GM19438 (cell line): Measurements from ENCODE around the gene ECPAS.
"Not testable (repeated sequence)": the region's sequence is repeated elsewhere in the genome, so short reads cannot be mapped to it uniquely, and the experiment has no call there.

Experiments used
- ATAC-seq: cut with Tn5 transposase; IDR thresholded peaks from one replicate; pipeline ENCODE4 v1.9.1; 2021; ENCODE audit warnings: low read depth; ENCODE audit not compliant: unreplicated experiment

Gene ECPAS, protein sequence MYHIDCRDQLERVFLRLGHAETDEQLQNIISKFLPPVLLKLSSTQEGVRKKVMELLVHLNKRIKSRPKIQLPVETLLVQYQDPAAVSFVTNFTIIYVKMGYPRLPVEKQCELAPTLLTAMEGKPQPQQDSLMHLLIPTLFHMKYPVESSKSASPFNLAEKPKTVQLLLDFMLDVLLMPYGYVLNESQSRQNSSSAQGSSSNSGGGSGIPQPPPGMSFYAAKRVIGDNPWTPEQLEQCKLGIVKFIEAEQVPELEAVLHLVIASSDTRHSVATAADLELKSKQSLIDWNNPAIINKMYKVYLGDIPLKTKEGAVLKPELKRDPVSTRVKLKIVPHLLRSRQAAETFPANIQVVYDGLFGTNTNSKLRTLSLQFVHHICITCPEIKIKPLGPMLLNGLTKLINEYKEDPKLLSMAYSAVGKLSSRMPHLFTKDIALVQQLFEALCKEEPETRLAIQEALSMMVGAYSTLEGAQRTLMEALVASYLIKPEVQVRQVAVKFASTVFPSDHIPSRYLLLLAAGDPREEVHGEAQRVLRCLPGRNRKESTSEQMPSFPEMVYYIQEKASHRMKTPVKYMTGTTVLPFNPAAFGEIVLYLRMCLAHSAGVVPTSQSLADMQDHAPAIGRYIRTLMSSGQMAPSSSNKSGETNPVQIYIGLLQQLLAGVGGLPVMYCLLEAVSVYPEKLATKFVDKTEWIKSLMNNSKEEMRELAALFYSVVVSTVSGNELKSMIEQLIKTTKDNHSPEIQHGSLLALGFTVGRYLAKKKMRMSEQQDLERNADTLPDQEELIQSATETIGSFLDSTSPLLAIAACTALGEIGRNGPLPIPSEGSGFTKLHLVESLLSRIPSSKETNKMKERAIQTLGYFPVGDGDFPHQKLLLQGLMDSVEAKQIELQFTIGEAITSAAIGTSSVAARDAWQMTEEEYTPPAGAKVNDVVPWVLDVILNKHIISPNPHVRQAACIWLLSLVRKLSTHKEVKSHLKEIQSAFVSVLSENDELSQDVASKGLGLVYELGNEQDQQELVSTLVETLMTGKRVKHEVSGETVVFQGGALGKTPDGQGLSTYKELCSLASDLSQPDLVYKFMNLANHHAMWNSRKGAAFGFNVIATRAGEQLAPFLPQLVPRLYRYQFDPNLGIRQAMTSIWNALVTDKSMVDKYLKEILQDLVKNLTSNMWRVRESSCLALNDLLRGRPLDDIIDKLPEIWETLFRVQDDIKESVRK (N-terminal part only)

GRCh38 chr9:111483858-111484571 lies at the start of gene ECPAS:
Gene ECPAS, minus strand, starts transcription at chr9:111484383. Its CDS starts 11,465 bp downstream, at chr9:111472918.
- ATAC-seq = peak; percentile 54

DNA sequence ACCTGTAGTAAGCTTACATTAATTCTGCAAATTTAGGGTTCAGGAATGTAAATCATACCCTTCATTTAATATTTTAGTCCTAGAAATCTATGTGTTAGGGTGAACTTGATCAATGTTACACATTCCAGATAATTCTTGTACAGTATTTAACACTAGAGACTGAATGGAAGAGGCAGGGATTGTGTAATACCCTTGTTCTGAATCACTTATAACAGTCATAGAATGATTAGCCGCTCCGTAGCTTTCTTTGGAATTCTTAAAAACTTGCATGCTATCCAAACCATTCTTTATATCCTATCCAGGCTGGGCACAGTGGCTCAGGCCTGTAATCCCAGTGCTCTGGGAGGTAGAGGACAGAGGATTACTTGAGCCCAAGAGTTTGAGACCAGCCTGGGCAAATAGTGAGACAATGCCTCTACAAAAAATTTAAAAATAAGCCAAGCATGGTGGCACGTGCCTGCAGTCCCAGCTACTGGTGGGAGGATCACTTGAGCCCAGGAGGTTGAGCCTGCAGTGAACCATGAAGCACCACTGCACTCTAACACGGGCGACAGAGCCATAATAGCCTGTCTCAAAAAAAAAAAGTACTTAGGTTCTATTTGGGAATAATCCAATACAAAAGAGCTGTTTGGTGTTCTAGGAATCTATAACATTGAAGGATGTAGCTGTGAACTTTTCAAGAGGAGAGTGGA lies 49.1 kb upstream of the ECPAS start:
- no peak for ATAC-seq

GRCh38 chr9:111531716-111532115 lies 47.5 kb upstream of the ECPAS start:
- ATAC-seq = no peak

GRCh38 chr9:111529787-111530186 lies 45.6 kb upstream of the ECPAS start:
- ATAC-seq = no peak

- ATAC-seq = no peak
Observed at GRCh38 chr9:111527347-111527746, 43.2 kb upstream of the ECPAS start.

GRCh38 chr9:111525056-111525977 lies 41.1 kb upstream of the ECPAS start, which contains the start of gene ZNF483:
Gene ZNF483, plus strand, starts transcription at chr9:111525179. Its CDS starts 2,217 bp downstream, at chr9:111527396.
- ATAC-seq = no peak

GRCh38 chr9:111524731-111525055 lies 40.5 kb upstream of the ECPAS start:
- ATAC-seq = no peak

GRCh38 chr9:111516061-111516465 lies 31.9 kb upstream of the ECPAS start:
- ATAC-seq = peak; percentile 78

DNA sequence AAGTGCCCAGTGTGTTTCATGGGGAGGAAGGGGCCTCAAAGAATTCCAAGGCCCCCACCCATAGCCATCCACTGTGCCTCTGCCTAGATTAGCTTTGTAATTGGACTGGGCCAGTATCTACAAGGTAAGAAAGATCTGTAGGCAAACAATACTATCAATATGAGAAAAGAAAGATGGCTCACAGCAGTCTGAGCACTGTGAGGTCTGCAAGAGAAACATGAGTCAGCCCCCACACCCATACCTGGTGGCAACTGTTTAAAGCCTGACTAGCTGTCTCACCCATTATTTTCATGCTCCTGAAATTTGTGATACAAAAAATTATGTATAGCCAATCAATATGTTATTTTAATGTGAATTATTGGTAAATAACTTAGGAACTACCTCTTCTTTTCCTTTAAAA lies 30.8 kb upstream of the ECPAS start:
- no peak for ATAC-seq

GRCh38 chr9:111511581-111511980 lies 27.4 kb upstream of the ECPAS start:
- not testable (repeated sequence) for ATAC-seq

DNA sequence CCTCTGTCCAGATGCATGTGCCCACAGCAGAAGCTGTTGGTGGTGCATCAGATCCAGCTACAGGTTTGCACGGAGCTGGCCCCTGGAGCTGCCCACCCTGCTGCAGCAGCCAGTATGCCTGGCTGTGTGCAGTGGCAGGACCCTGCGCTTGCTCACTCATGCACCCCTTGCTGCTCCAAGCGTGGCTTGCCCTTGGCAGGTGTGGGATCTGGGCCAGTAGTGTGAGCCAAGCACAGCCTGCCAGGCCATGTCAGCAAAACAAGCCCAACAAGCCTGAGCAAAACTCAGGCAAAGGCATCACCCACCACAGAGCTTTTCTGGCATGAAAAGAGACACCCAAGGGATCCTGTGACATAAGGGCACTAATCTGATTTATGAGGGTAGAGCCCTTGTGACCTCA lies 18.3 kb upstream of the ECPAS start:
- no peak for ATAC-seq

- ATAC-seq = no peak
Observed at GRCh38 chr9:111501648-111502047, 17.5 kb upstream of the ECPAS start.

- ATAC-seq = no peak
Observed at GRCh38 chr9:111501005-111501562, 16.9 kb upstream of the ECPAS start.

GRCh38 chr9:111497196-111497595 lies 13.0 kb upstream of the ECPAS start:
- not testable (repeated sequence) for ATAC-seq

GRCh38 chr9:111484572-111484894 lies 350 bp upstream of the ECPAS start:
- ATAC-seq = peak; percentile 1

DNA sequence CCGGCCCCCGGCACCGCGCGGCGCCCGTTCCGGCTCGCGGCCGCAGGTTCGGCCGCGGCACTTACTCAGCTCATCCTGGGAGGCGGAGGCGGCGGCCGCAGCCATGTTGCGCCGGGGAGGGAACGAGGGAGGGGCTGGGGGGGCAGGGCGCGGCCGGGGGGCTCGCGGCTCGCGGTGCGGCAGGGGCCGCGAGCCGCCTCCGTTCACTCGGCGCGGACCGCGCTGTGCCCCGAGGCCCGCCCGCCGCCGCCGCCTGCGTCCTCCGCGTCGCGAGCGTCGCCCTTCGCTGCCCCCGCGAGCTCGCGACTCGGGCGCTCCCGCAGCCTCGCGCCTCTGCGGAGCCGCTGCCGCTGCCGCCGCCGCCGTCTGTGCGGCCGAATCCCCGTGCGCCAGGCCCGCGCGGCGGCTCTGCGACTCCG lies 735 bp downstream of the ECPAS start:
- ATAC-seq = peak; percentile 34

DNA sequence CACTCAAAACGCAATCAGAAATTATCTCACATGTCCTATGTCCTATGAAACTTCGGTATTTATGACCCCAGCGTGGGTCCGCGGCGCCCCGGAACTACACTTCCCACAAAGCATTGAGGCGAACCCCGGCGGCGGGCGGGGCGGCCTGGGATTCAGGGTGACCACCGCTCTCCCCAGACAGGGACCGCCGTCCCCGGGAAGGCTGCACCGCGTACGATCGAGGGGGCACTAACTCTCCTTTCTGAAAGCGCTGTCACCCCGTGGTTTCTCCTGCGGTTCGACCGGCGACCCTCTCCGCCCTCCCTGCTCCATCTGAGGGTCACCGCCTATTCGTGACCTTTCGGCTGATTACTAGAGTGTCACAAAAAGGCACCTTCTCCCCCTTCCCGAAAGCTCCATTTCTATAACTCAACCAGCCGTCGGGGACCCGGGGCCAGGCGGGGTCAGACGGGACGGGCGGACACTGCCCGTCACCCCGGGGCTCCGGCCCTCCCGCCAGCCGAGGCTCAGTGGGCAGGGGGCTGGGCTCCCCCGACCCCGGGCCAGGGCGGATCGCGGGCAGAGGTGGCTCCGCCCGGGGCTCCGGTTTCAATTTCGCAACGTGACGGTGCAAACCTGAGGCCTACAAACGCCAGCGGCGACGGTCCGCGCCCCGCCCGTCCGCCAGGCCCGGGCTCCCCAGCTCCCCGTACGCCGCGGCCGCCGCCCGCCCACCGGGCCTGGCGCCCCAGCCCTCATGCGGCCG lies 1.3 kb downstream of the ECPAS start:
- peak; percentile 57 for ATAC-seq
